Activated T-helper 1 cell treated with anti-CD3 and anti-CD28 coated beads, Interleukin-2, amount 50 U/mL, for 16 hours (primary cell): ENCODE results near the gene CA12.

Source experiments
- DNase-seq, 2 donors: peaks; one replicate each; pipeline ENCODE4 v3.0.0-alpha.2; 2020; ENCODE audit warnings: low read depth in 1 of 2, low spot score in 1 of 2

The CA12 gene

DNA sequence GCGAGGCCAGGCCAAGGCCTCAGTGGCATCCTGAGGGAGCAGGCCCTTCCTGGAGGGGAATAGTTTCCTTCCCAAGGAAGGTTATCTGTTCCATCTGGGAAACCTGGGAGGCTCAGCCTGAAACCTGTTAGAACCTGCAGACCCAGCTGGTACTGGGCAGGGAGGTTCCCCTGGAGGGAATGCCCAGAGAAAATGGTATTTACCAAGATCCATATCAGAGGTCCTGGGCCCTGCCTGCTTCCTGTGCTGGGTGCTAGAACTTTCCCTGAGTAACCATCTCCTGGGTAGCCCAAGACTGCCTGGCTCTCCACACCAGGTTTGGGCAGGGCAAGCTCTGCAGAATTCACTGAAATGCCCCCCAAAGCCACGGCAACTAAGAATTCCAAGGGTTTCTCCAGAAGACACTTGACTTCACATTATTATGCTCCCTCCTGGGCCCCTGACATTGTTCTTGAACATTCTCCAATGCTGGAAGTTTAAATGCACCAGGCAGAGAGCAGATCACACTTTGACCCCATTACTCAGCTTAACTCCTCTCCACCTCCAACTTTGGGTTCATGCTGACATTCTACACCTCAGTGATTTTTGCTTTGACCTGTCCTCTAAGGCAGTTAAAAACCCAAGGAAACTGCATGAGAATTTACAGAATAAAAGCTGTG, 2.0 kb downstream of the CA12 start:
- DNase-seq, result no peak

DNA sequence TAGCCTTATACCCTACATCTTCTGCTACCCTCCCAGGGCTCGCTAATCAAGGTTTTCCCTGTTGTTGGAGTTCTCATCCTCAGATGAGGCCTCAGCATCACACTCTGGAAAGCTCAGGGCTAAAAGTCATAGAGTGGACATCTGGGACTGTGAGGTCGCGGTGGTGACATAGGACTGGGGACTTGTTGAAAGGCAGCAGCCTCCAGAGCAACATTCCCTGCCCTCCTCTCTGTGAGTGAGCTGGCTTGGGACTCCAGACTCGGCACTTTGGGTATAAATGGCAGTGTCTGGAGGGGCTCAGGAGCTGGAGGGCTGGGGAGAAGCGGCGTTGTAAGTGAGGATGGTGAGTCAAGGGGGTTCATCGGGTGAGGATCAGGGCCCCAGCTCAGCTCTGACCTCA, 2.7 kb downstream of the CA12 start:
- DNase-seq, result no peak

GRCh38 chr15:63374686-63375520, 6.7 kb downstream of the CA12 start:
- no peak for DNase-seq

DNA sequence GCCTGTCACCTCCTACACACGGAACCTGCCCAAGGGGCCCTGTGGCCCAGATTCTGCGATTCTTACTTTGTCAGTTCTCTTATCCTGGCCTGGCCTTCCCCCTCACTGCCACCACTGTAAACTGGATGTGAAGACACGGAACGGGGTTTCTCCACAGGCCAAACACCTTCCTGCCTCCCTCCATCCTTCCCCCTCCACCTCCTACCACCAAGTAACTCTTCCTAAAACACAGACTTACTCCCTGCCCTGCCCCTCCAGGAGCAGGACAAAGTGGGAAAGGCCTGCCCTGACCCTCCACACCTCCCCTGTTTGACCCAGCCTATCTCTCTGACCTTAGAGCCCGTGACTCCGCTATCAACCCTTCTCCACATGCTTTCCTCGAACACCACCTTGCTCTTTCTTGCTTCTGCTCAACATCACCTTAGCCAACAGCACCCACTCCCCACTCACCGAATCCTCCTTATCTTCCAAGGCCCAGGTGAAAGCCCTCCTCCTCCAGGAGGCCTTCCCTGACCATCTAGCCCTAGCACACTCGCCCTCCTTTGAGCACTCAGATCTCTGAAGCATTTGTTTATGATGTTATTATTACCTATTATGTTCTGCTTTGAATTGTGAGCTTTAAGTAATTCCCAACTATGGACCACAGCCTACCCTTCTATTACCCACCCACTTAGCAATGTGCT, 7.6 kb downstream of the CA12 start:
- no peak for DNase-seq

DNA sequence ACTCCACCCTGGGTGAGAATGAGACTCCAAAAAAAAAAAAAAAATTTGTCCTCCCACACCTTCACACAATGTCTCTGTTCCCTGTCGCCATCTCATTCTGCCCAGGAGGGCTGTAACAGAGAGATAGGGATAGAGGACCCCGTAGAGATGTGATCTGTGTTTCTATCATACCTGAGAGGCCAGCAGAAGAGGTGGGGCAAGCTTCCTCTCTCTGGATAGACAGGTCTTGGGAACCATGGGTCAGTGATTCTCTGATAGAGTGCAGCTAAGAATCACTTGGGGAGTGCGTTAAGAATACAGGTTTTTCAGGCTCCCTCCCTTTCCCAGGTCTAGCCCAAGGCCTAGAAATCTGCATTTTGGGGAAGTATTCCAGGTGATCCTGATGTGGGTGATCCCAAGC, 8.3 kb downstream of the CA12 start:
- no peak for DNase-seq

GRCh38 chr15:63372753-63373152, 8.9 kb downstream of the CA12 start:
- no peak for DNase-seq

GRCh38 chr15:63372018-63372705, 9.5 kb downstream of the CA12 start:
- no peak for DNase-seq

- no peak for DNase-seq
These were observed 10.2 kb downstream of the CA12 start for GRCh38 chr15:63371297-63371918.

GRCh38 chr15:63370764-63371163, 10.9 kb downstream of the CA12 start:
- no peak for DNase-seq

GRCh38 chr15:63369781-63370180, 11.9 kb downstream of the CA12 start:
- no peak for DNase-seq

- DNase-seq, result no peak
These were observed 12.3 kb downstream of the CA12 start for GRCh38 chr15:63369296-63369695.

DNA sequence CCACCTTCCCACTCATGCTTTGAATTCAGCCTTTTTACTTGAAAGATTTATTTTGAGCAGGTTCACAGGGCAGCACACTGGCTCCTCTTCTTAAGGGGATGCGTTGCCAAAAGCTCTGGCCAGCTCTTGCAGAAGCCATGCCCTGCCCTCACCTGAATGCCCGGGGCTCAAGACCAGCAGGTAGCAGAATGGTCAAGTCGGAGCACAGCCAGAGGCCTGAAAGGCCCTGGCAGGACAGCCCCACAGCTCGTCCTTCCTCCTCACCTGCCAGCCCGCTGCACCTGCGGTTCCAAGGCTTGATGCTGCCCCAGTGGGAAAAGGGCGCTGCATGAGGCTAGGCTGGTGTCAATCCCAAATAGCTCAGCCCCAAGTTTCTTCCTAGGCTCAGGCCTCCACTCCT, 13.1 kb downstream of the CA12 start:
- DNase-seq, result no peak

DNA sequence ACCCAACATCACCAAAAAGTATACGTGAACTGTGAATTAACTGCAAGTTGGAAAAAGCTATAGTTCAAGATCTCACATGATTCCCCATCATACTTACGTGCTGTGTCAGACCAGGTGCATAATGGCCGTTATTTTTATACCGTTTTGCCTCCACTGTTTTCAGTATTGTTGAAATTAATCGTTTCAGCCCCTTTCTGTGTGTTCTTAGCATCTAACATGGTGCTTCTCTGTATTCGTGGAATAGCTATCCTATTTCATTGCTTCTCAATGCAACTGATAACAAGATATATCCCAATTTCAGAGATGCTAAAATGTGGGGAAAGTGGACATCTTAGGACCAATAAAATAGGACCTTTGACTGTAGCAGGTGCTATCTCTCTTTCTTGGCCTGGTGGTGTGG, 13.7 kb downstream of the CA12 start:
- DNase-seq, result no peak

DNA sequence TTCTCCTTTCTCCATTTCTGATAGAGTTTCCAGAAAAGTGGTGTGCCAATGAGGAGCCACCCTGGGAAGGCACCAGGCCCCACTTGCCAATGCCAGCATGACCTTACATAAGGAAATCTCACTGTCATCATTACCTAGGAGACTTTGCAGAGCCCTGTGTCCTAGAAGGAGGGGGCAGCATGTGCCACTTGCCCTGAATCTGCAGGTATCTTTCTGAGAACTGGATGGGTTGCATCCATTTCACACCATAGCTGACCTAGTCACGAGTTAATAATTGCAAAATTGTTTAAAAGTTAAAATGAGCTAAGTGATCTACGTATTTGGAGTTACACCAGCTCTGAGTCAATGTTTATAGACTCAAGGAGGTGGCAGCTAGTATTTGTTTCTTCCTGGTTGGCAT, 14.3 kb downstream of the CA12 start:
- no peak for DNase-seq

- DNase-seq, result no peak
These were observed 15.2 kb downstream of the CA12 start for GRCh38 chr15:63366451-63366850.

DNA sequence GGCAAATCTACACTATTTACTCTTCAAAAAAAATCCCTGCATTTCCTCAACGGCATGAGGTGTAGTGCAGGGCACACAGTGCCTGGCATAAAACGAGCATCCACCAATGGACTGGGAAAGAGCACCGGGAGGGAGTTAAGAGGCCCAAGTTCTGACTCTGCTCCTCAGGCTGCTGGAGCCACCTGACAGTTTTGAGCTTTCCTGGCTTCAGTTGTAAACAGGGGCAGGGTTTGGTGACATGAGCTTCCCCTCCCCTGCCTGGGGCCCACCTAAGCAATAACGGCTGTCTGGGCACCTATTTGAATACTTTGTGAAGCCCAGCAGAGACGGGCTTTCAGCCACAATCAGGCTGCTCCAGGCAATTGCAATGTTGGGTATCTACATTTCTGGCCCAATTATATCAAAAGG, 16.4 kb downstream of the CA12 start:
- DNase-seq, result no peak

GRCh38 chr15:63364399-63365272, 17.0 kb downstream of the CA12 start:
- no peak for DNase-seq

DNA sequence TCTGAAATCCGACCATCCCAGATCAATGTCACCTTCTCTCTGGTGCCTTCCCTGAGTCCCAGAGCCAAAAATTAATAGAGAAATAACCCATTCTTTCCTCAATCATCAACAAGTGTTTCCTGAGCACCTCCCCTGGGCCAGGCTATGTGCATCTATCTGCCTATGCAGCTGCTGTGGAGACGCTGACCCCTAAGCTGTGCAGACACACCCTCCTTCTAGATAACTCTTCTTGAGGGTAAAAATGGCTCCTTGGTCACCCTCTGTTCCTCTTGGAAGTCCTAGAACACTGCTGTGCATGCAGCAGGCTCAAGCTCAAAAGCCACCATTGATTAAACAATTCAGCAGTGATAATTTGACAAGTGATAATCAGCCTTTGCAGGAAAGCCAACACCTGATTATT, 18.4 kb downstream of the CA12 start:
- DNase-seq, result no peak

DNA sequence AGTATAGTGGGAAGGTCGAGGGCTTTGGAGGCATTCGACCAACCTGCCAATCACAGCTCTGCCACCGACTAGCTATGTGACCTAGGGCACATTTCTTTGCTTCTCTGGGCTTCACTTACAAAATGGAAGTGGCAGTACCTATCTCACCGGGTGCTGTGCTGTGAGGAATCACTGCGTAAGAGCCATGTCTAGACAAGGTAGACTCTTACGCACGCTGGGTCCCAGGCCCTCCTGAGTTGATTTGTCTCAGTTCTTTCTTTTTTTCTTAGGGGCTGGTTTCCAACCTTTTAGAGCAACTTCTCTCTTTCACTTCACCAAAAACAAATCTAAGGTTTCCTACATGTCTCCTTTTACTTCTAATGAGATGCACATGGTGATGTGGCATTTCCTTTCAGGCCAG, 18.8 kb downstream of the CA12 start:
- DNase-seq, result no peak

GRCh38 chr15:63362196-63362595, 19.4 kb downstream of the CA12 start:
- no peak for DNase-seq
